DOHH2 (cell line): ENCODE data around the gene CUL3.

Experiments
- H3F3A ChIP-seq: fragments of 200-600 bp; sonication (generic), shearing (Covaris generic); 2 replicates; pipeline ENCODE4 v1.6.0; 2016; ENCODE audit warnings: antibody characterized with exemption, mild to moderate bottlenecking; ENCODE audit not compliant: control insufficient read depth, insufficient read depth
- H3K27ac ChIP-seq: fragments of 200-600 bp; sonication (generic); 2 replicates; pipeline ENCODE4 v1.5.1; 2014; ENCODE audit warnings: low read depth, mild to moderate bottlenecking, low read length, moderate library complexity
- H3K27me3 ChIP-seq: fragments of 200-600 bp; sonication (generic); 2 replicates; pipeline ENCODE4 v1.6.1; 2014; ENCODE audit warnings: mild to moderate bottlenecking, low read length, mixed read lengths; ENCODE audit not compliant: control insufficient read depth
- H3K36me3 ChIP-seq: fragments of 200-600 bp; sonication (generic); 2 replicates; pipeline ENCODE4 v1.6.1; 2014; ENCODE audit warnings: mild to moderate bottlenecking, low read length, moderate library complexity, mixed read lengths; ENCODE audit not compliant: control insufficient read depth
- H3K4me1 ChIP-seq: fragments of 200-600 bp; sonication (generic); 2 replicates; pipeline ENCODE4 v1.6.1; 2014; ENCODE audit warnings: mild to moderate bottlenecking, low read length, mixed read lengths; ENCODE audit not compliant: control insufficient read depth
- H3K4me2 ChIP-seq: fragments of 200-600 bp; sonication (generic); 2 replicates; pipeline ENCODE4 v1.6.0; 2014; ENCODE audit warnings: mild to moderate bottlenecking, low read length, moderate library complexity
- H3K4me3 ChIP-seq: fragments of 200-600 bp; sonication (generic); 2 replicates; pipeline ENCODE4 v1.5.1; 2014; ENCODE audit warnings: mild to moderate bottlenecking, low read length, mixed read lengths
- H3K79me2 ChIP-seq: fragments of 200-600 bp; sonication (generic); 2 replicates; pipeline ENCODE4 v1.6.1; 2014; ENCODE audit warnings: mild to moderate bottlenecking, low read length, mixed read lengths; ENCODE audit not compliant: control insufficient read depth
- H3K9me2 ChIP-seq: fragments of 200-600 bp; sonication (generic); replicated peaks from 2 replicates; pipeline ENCODE4 v1.6.1; 2014; ENCODE audit warnings: mild to moderate bottlenecking, low read length, mixed read lengths; ENCODE audit not compliant: control insufficient read depth
- H3K9me3 ChIP-seq: fragments of 200-600 bp; sonication (generic); 2 replicates; pipeline ENCODE4 v1.6.1; 2014; ENCODE audit warnings: antibody characterized with exemption, low read length, mixed read lengths; ENCODE audit not compliant: control insufficient read depth, insufficient read depth
- H4K20me1 ChIP-seq: fragments of 200-600 bp; sonication (generic); 2 replicates; pipeline ENCODE4 v1.6.0; 2014; ENCODE audit warnings: low read depth, mild to moderate bottlenecking, antibody characterized with exemption, low read length, moderate library complexity; ENCODE audit not compliant: control insufficient read depth, insufficient read depth
- CTCF ChIP-seq: fragments of 200-600 bp; sonication (generic); IDR thresholded peaks from one replicate; pipeline ENCODE4 v1.5.1; 2014; ENCODE audit warnings: antibody characterized with exemption, mild to moderate bottlenecking, low read depth, low read length; ENCODE audit not compliant: poor library complexity, severe bottlenecking
- EZH2phosphoT487 ChIP-seq: fragments of 200-600 bp; sonication (generic); IDR thresholded peaks from 2 replicates; pipeline ENCODE4 v1.6.1; 2017; ENCODE audit warnings: borderline replicate concordance, mild to moderate bottlenecking, antibody characterized with exemption, low read length, moderate library complexity, mixed read lengths

Gene CUL3

GRCh38 chr2:224601923-224602322 is 16.8 kb upstream of the CUL3 start:
- Histone ChIP-seq H3K27ac (no peak overlapping the region), H3K4me2 (no peak overlapping the region), H3K9me2 (no peaks in the 10 kb centered on the region), H3K79me2 (no peaks in the 10 kb centered on the region), H3K4me3 (no peak overlapping the region), H3K9me3 (no peaks in the 10 kb centered on the region), H4K20me1 (no peaks in the 10 kb centered on the region), H3F3A (no peaks in the 10 kb centered on the region), H3K27me3 (no peaks in the 10 kb centered on the region), H3K4me1 (peaks cover 1% of the 10 kb centered on the region), H3K36me3 (no peaks in the 10 kb centered on the region)
- TF ChIP-seq CTCF: no peak
- TF ChIP-seq EZH2phosphoT487: no peak

GRCh38 chr2:224598678-224599077 is 13.5 kb upstream of the CUL3 start:
- no peaks in the 10 kb centered on the region for H3K9me2 ChIP-seq
- no peak overlapping the region for H3K4me2 ChIP-seq
- no peaks in the 10 kb centered on the region for H3K9me3 ChIP-seq
- H3K79me2 ChIP-seq: no peaks in the 10 kb centered on the region
- peaks cover 24% of the 10 kb centered on the region for H3K4me1 ChIP-seq
- H3K4me3 ChIP-seq: no peak overlapping the region
- H3K27me3 ChIP-seq: no peaks in the 10 kb centered on the region
- H3F3A ChIP-seq: no peaks in the 10 kb centered on the region
- H4K20me1 ChIP-seq: no peaks in the 10 kb centered on the region
- H3K27ac ChIP-seq: no peak overlapping the region
- H3K36me3 ChIP-seq: no peaks in the 10 kb centered on the region
- TF ChIP-seq CTCF (no peak), EZH2phosphoT487 (no peak)

GRCh38 chr2:224596289-224596688 is 11.1 kb upstream of the CUL3 start:
- no peak for TF ChIP-seq EZH2phosphoT487
- no peak for TF ChIP-seq CTCF
- H3K4me3 ChIP-seq: peak overlapping the region; percentile 27

More at GRCh38 chr2:224596289-224596688, 11.1 kb upstream of the CUL3 start:
- Histone ChIP-seq H3K36me3 (no peaks in the 10 kb centered on the region), H3K79me2 (no peaks in the 10 kb centered on the region), H3K27me3 (no peaks in the 10 kb centered on the region), H3K9me3 (no peaks in the 10 kb centered on the region), H3K9me2 (no peaks in the 10 kb centered on the region), H4K20me1 (no peaks in the 10 kb centered on the region), H3K4me2 (peak overlapping the region; percentile 37), H3K4me1 (peaks cover 25% of the 10 kb centered on the region), H3F3A (no peaks in the 10 kb centered on the region), H3K27ac (peak overlapping the region; percentile 32)
